Measurements from ENCODE around the gene MMP21.
A peak's percentile ranks its signal among the peaks of the same experiment; 100 is the strongest.

Gene MMP21

GRCh38 chr10:125734823-125735222 is 40.8 kb downstream of the MMP21 start:
- H3K27ac ChIP-seq (ENCODE audit: low read length): no peak overlapping the region
- no peak overlapping the region for H3K9ac ChIP-seq (ENCODE audit: low read length in 2 of 2)
- peaks cover 53 to 82% of the 10 kb centered on the region in 2 donors for H3K36me3 ChIP-seq (ENCODE audit: control insufficient read depth in 2 of 2, insufficient read depth in 2 of 2, low read length in 2 of 2)
- H3K4me1 ChIP-seq (ENCODE audit: control insufficient read depth, insufficient read depth, low read length): no peaks in the 10 kb centered on the region
- no peak overlapping the region for H3K4me3 ChIP-seq (ENCODE audit: low read length in 2 of 2)
- no peaks in the 10 kb centered on the region for H3K9me3 ChIP-seq (ENCODE audit: control insufficient read depth in 2 of 2, low read length in 2 of 2)
- H3K27me3 ChIP-seq (ENCODE audit: control insufficient read depth in 1 of 2, insufficient read depth in 2 of 2, low read length in 2 of 2): no peaks in the 10 kb centered on the region

- Histone ChIP-seq H3K9ac (ENCODE audit: low read length in 2 of 2) (no peak overlapping the region), H3K4me1 (ENCODE audit: control insufficient read depth, insufficient read depth, low read length) (no peaks in the 10 kb centered on the region), H3K36me3 (ENCODE audit: control insufficient read depth in 2 of 2, insufficient read depth in 2 of 2, low read length in 2 of 2) (peaks cover 54 to 83% of the 10 kb centered on the region in 2 donors), H3K27me3 (ENCODE audit: control insufficient read depth in 1 of 2, insufficient read depth in 2 of 2, low read length in 2 of 2) (no peaks in the 10 kb centered on the region), H3K27ac (ENCODE audit: low read length) (no peak overlapping the region), H3K9me3 (ENCODE audit: control insufficient read depth in 2 of 2, low read length in 2 of 2) (no peaks in the 10 kb centered on the region), H3K4me3 (ENCODE audit: low read length in 2 of 2) (no peak overlapping the region)
These were observed 41.5 kb downstream of the MMP21 start for GRCh38 chr10:125734148-125734547.

GRCh38 chr10:125727436-125727835 is 48.2 kb downstream of the MMP21 start:
- Histone ChIP-seq H3K9ac (ENCODE audit: low read length in 2 of 2) (no peak overlapping the region), H3K36me3 (ENCODE audit: control insufficient read depth in 2 of 2, insufficient read depth in 2 of 2, low read length in 2 of 2) (peaks cover 67 to 80% of the 10 kb centered on the region in 2 donors), H3K4me1 (ENCODE audit: control insufficient read depth, insufficient read depth, low read length) (no peaks in the 10 kb centered on the region), H3K4me3 (ENCODE audit: low read length in 2 of 2) (no peak overlapping the region), H3K27me3 (ENCODE audit: control insufficient read depth in 1 of 2, insufficient read depth in 2 of 2, low read length in 2 of 2) (no peaks in the 10 kb centered on the region), H3K9me3 (ENCODE audit: control insufficient read depth in 2 of 2, low read length in 2 of 2) (no peaks in the 10 kb centered on the region), H3K27ac (ENCODE audit: low read length) (no peak overlapping the region)

GRCh38 chr10:125726914-125727313 is 48.7 kb downstream of the MMP21 start:
- H3K36me3 ChIP-seq (ENCODE audit: control insufficient read depth in 2 of 2, insufficient read depth in 2 of 2, low read length in 2 of 2): peaks cover 65 to 80% of the 10 kb centered on the region in 2 donors
- no peak overlapping the region for H3K27ac ChIP-seq (ENCODE audit: low read length)
- H3K4me3 ChIP-seq (ENCODE audit: low read length in 2 of 2): no peak overlapping the region
- no peaks in the 10 kb centered on the region for H3K9me3 ChIP-seq (ENCODE audit: control insufficient read depth in 2 of 2, low read length in 2 of 2)
- no peaks in the 10 kb centered on the region for H3K4me1 ChIP-seq (ENCODE audit: control insufficient read depth, insufficient read depth, low read length)
- no peaks in the 10 kb centered on the region for H3K27me3 ChIP-seq (ENCODE audit: control insufficient read depth in 1 of 2, insufficient read depth in 2 of 2, low read length in 2 of 2)
- H3K9ac ChIP-seq (ENCODE audit: low read length in 2 of 2): no peak overlapping the region

- H3K27me3 ChIP-seq (ENCODE audit: control insufficient read depth in 1 of 2, insufficient read depth in 2 of 2, low read length in 2 of 2): no peaks in the 10 kb centered on the region
- no peaks in the 10 kb centered on the region for H3K9me3 ChIP-seq (ENCODE audit: control insufficient read depth in 2 of 2, low read length in 2 of 2)
- H3K36me3 ChIP-seq (ENCODE audit: control insufficient read depth in 2 of 2, insufficient read depth in 2 of 2, low read length in 2 of 2): peaks cover 39 to 50% of the 10 kb centered on the region in 2 donors
- H3K4me1 ChIP-seq (ENCODE audit: control insufficient read depth, insufficient read depth, low read length): peaks cover 18% of the 10 kb centered on the region
- no peak overlapping the region for H3K4me3 ChIP-seq (ENCODE audit: low read length in 2 of 2)
- no peak overlapping the region for H3K27ac ChIP-seq (ENCODE audit: low read length)
- H3K9ac ChIP-seq (ENCODE audit: low read length in 2 of 2): no peak overlapping the region
These were observed 52.8 kb downstream of the MMP21 start for GRCh38 chr10:125722811-125723210.

GRCh38 chr10:125721035-125721434 is 54.6 kb downstream of the MMP21 start:
- Histone ChIP-seq H3K4me3 (ENCODE audit: low read length in 2 of 2) (no peak overlapping the region), H3K9me3 (ENCODE audit: control insufficient read depth in 2 of 2, low read length in 2 of 2) (no peaks in the 10 kb centered on the region), H3K9ac (ENCODE audit: low read length in 2 of 2) (no peak overlapping the region), H3K27ac (ENCODE audit: low read length) (no peak overlapping the region), H3K4me1 (ENCODE audit: control insufficient read depth, insufficient read depth, low read length) (peaks cover 18% of the 10 kb centered on the region), H3K27me3 (ENCODE audit: control insufficient read depth in 1 of 2, insufficient read depth in 2 of 2, low read length in 2 of 2) (no peaks in the 10 kb centered on the region), H3K36me3 (ENCODE audit: control insufficient read depth in 2 of 2, insufficient read depth in 2 of 2, low read length in 2 of 2) (peaks cover 27 to 36% of the 10 kb centered on the region in 2 donors)

GRCh38 chr10:125720002-125720382 is 55.6 kb downstream of the MMP21 start:
- Histone ChIP-seq H3K36me3 (ENCODE audit: control insufficient read depth in 2 of 2, insufficient read depth in 2 of 2, low read length in 2 of 2) (peaks cover 19 to 28% of the 10 kb centered on the region in 2 donors), H3K4me1 (ENCODE audit: control insufficient read depth, insufficient read depth, low read length) (peaks cover 18% of the 10 kb centered on the region), H3K27me3 (ENCODE audit: control insufficient read depth in 1 of 2, insufficient read depth in 2 of 2, low read length in 2 of 2) (no peaks in the 10 kb centered on the region), H3K27ac (ENCODE audit: low read length) (peak overlapping the region; percentile 84), H3K9me3 (ENCODE audit: control insufficient read depth in 2 of 2, low read length in 2 of 2) (no peaks in the 10 kb centered on the region), H3K4me3 (ENCODE audit: low read length in 2 of 2) (peak overlapping the region; percentile 94 to 99), H3K9ac (ENCODE audit: low read length in 2 of 2) (peak overlapping the region; percentile 89 to 99)

- Histone ChIP-seq H3K9me3 (ENCODE audit: control insufficient read depth in 2 of 2, low read length in 2 of 2) (no peaks in the 10 kb centered on the region), H3K9ac (ENCODE audit: low read length in 2 of 2) (peak within 1 kb of the TSS; percentile 90 to 99), H3K27me3 (ENCODE audit: control insufficient read depth in 1 of 2, insufficient read depth in 2 of 2, low read length in 2 of 2) (no peaks in the 10 kb centered on the region), H3K36me3 (ENCODE audit: control insufficient read depth in 2 of 2, insufficient read depth in 2 of 2, low read length in 2 of 2) (peaks cover 13 to 22% of the 10 kb centered on the region in 2 donors), H3K27ac (ENCODE audit: low read length) (peak within 1 kb of the TSS; percentile 84), H3K4me3 (ENCODE audit: low read length in 2 of 2) (peak within 1 kb of the TSS; percentile 94 to 99), H3K4me1 (ENCODE audit: control insufficient read depth, insufficient read depth, low read length) (peaks cover 18% of the 10 kb centered on the region)
These were observed 56.2 kb downstream of the MMP21 start, which contains the start of gene EDRF1 for GRCh38 chr10:125719173-125720001. Gene EDRF1, plus strand, starts transcription at chr10:125719709. Its CDS starts 99 bp downstream, at chr10:125719808.
